Neural crest cell (in vitro differentiated cells): ENCODE results near the gene PCNP. TPM values are rescaled to one million over a fixed set of nuclear protein-coding genes. Genes with fewer than 3 reads are reported as not detected.
"Not testable (repeated sequence)": the region's sequence is repeated elsewhere in the genome, so short reads cannot be mapped to it uniquely, and the experiment has no call there.

Experiments
- DNase-seq: peaks from one replicate; pipeline ENCODE4 v3.0.0; 2021; ENCODE audit warnings: low read depth, mixed read lengths, low spot score
- H3K27ac Mint-ChIP-seq: one replicate; pipeline ENCODE4 v1.8.0; 2021; ENCODE audit warnings: mild to moderate bottlenecking, mixed read lengths; ENCODE audit not compliant: unreplicated experiment
- H3K27me3 Mint-ChIP-seq: 2 replicates; pipeline ENCODE4 v1.8.0; 2021; ENCODE audit warnings: low read depth, mild to moderate bottlenecking, mixed read lengths
- H3K36me3 Mint-ChIP-seq: 2 replicates; pipeline ENCODE4 v1.8.0; 2021; ENCODE audit warnings: low read depth, mild to moderate bottlenecking, mixed read lengths
- H3K4me1 Mint-ChIP-seq: 2 replicates; pipeline ENCODE4 v1.8.0; 2021; ENCODE audit warnings: mixed read lengths
- H3K4me3 Mint-ChIP-seq: one replicate; pipeline ENCODE4 v1.8.0; 2021; ENCODE audit warnings: mild to moderate bottlenecking, mixed read lengths
- H3K9me3 Mint-ChIP-seq: 2 replicates; pipeline ENCODE4 v1.8.0; 2021; ENCODE audit warnings: mixed read lengths
- CTCF ChIP-seq: fragments of 200-600 bp; sonication (generic); conservative IDR thresholded peaks from 2 replicates; pipeline ENCODE4 v1.5.0; 2021; ENCODE audit warnings: antibody characterized with exemption, mild to moderate bottlenecking
- total RNA-seq: library from RNA; stranded (reverse); gene quantifications from 2 replicates; pipeline ENCODE4 v1.2.1, GENCODE V29; 2021

Gene PCNP
- total RNA-seq, 1 donor from 2014 or later = 153 TPM

GRCh38 chr3:101637451-101637850 is 63.5 kb downstream of the PCNP start:
- Mint-ChIP-seq H3K4me3 (no peak overlapping the region), H3K9me3 (no peaks in the 10 kb centered on the region), H3K27me3 (peaks cover 6% of the 10 kb centered on the region), H3K36me3 (no peaks in the 10 kb centered on the region), H3K4me1 (no peaks in the 10 kb centered on the region), H3K27ac (no peak overlapping the region)
- DNase-seq = no peak
- TF ChIP-seq CTCF = no peak

GRCh38 chr3:101638261-101638745 is 64.3 kb downstream of the PCNP start:
- no peak overlapping the region for H3K27ac Mint-ChIP-seq
- H3K36me3 Mint-ChIP-seq = no peaks in the 10 kb centered on the region
- DNase-seq = no peak
- peaks cover 6% of the 10 kb centered on the region for H3K27me3 Mint-ChIP-seq
- TF ChIP-seq CTCF = no peak
- no peaks in the 10 kb centered on the region for H3K9me3 Mint-ChIP-seq
- no peaks in the 10 kb centered on the region for H3K4me1 Mint-ChIP-seq
- H3K4me3 Mint-ChIP-seq = no peak overlapping the region

GRCh38 chr3:101639280-101639963 is 65.4 kb downstream of the PCNP start:
- no peak overlapping the region for H3K4me3 Mint-ChIP-seq
- peaks cover 4% of the 10 kb centered on the region for H3K27me3 Mint-ChIP-seq
- DNase-seq = no peak
- TF ChIP-seq CTCF = no peak
- H3K27ac Mint-ChIP-seq = peak overlapping the region; percentile 9
- H3K4me1 Mint-ChIP-seq = no peaks in the 10 kb centered on the region
- no peaks in the 10 kb centered on the region for H3K36me3 Mint-ChIP-seq
- H3K9me3 Mint-ChIP-seq = no peaks in the 10 kb centered on the region

GRCh38 chr3:101640256-101640655 is 66.3 kb downstream of the PCNP start:
- H3K27me3 Mint-ChIP-seq = no peaks in the 10 kb centered on the region

GRCh38 chr3:101641397-101642115 is 67.6 kb downstream of the PCNP start:
- H3K27ac Mint-ChIP-seq, H3K4me1 Mint-ChIP-seq, H3K9me3 Mint-ChIP-seq, DNase-seq, H3K27me3 Mint-ChIP-seq, H3K36me3 Mint-ChIP-seq, H3K4me3 Mint-ChIP-seq: not testable (repeated sequence)

More at GRCh38 chr3:101640256-101640655, 66.3 kb downstream of the PCNP start:
- Mint-ChIP-seq H3K4me1 (no peaks in the 10 kb centered on the region), H3K4me3 (no peak overlapping the region), H3K27ac (no peak overlapping the region), H3K36me3 (no peaks in the 10 kb centered on the region), H3K9me3 (no peaks in the 10 kb centered on the region)
- no peak for TF ChIP-seq CTCF
- no peak for DNase-seq

- no peaks in the 10 kb centered on the region for H3K27me3 Mint-ChIP-seq
- no peak for DNase-seq
- H3K27ac Mint-ChIP-seq = no peak overlapping the region
- H3K4me1 Mint-ChIP-seq = no peaks in the 10 kb centered on the region
- H3K9me3 Mint-ChIP-seq = no peaks in the 10 kb centered on the region
- TF ChIP-seq CTCF = no peak
- H3K36me3 Mint-ChIP-seq = peaks cover 2% of the 10 kb centered on the region
- no peak overlapping the region for H3K4me3 Mint-ChIP-seq
These were observed 68.5 kb downstream of the PCNP start for GRCh38 chr3:101642441-101642840.
